DOHH2 (cell line): ENCODE data around the gene FBXO38.

Source experiments
- H3F3A ChIP-seq: fragments of 200-600 bp; sonication (generic), shearing (Covaris generic); 2 replicates; pipeline ENCODE4 v1.6.0; 2016; ENCODE audit warnings: antibody characterized with exemption, mild to moderate bottlenecking; ENCODE audit not compliant: control insufficient read depth, insufficient read depth
- H3K27ac ChIP-seq: fragments of 200-600 bp; sonication (generic); 2 replicates; pipeline ENCODE4 v1.5.1; 2014; ENCODE audit warnings: low read depth, mild to moderate bottlenecking, low read length, moderate library complexity
- H3K27me3 ChIP-seq: fragments of 200-600 bp; sonication (generic); 2 replicates; pipeline ENCODE4 v1.6.1; 2014; ENCODE audit warnings: mild to moderate bottlenecking, low read length, mixed read lengths; ENCODE audit not compliant: control insufficient read depth
- H3K36me3 ChIP-seq: fragments of 200-600 bp; sonication (generic); 2 replicates; pipeline ENCODE4 v1.6.1; 2014; ENCODE audit warnings: mild to moderate bottlenecking, low read length, moderate library complexity, mixed read lengths; ENCODE audit not compliant: control insufficient read depth
- H3K4me1 ChIP-seq: fragments of 200-600 bp; sonication (generic); 2 replicates; pipeline ENCODE4 v1.6.1; 2014; ENCODE audit warnings: mild to moderate bottlenecking, low read length, mixed read lengths; ENCODE audit not compliant: control insufficient read depth
- H3K4me2 ChIP-seq: fragments of 200-600 bp; sonication (generic); 2 replicates; pipeline ENCODE4 v1.6.0; 2014; ENCODE audit warnings: mild to moderate bottlenecking, low read length, moderate library complexity
- H3K4me3 ChIP-seq: fragments of 200-600 bp; sonication (generic); 2 replicates; pipeline ENCODE4 v1.5.1; 2014; ENCODE audit warnings: mild to moderate bottlenecking, low read length, mixed read lengths
- H3K79me2 ChIP-seq: fragments of 200-600 bp; sonication (generic); 2 replicates; pipeline ENCODE4 v1.6.1; 2014; ENCODE audit warnings: mild to moderate bottlenecking, low read length, mixed read lengths; ENCODE audit not compliant: control insufficient read depth
- H3K9me2 ChIP-seq: fragments of 200-600 bp; sonication (generic); replicated peaks from 2 replicates; pipeline ENCODE4 v1.6.1; 2014; ENCODE audit warnings: mild to moderate bottlenecking, low read length, mixed read lengths; ENCODE audit not compliant: control insufficient read depth
- H3K9me3 ChIP-seq: fragments of 200-600 bp; sonication (generic); 2 replicates; pipeline ENCODE4 v1.6.1; 2014; ENCODE audit warnings: antibody characterized with exemption, low read length, mixed read lengths; ENCODE audit not compliant: control insufficient read depth, insufficient read depth
- H4K20me1 ChIP-seq: fragments of 200-600 bp; sonication (generic); 2 replicates; pipeline ENCODE4 v1.6.0; 2014; ENCODE audit warnings: low read depth, mild to moderate bottlenecking, antibody characterized with exemption, low read length, moderate library complexity; ENCODE audit not compliant: control insufficient read depth, insufficient read depth
- EZH2phosphoT487 ChIP-seq: fragments of 200-600 bp; sonication (generic); IDR thresholded peaks from 2 replicates; pipeline ENCODE4 v1.6.1; 2017; ENCODE audit warnings: borderline replicate concordance, mild to moderate bottlenecking, antibody characterized with exemption, low read length, moderate library complexity, mixed read lengths
- TF ChIP-seq, protein P1 (sequence below): fragments of 200-600 bp; sonication (generic); IDR thresholded peaks from one replicate; pipeline ENCODE4 v1.5.1; 2014; ENCODE audit warnings: antibody characterized with exemption, mild to moderate bottlenecking, low read depth, low read length; ENCODE audit not compliant: poor library complexity, severe bottlenecking

FBXO38 gene

DNA sequence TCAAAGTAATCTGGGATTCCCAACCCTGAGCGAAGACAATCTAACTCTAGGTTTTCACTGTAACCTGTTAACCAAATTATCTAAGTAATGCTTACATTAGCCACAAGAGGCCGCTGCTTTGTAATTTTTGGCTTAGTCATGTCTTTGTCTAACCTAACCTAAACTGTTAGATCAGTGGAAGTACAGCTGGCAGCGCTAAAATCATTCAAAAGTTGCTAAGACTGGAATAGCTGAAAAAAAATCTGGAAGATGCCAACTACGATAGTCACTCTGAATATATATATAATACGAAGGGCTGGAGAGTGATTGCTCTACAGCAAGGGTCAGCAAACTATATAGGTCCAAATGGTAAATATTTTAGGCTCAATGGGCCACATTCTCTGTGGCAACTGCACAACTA lies 60.2 kb downstream of the FBXO38 start:
- peaks cover 40% of the 10 kb centered on the region for H3K36me3 ChIP-seq
- H3K9me3 ChIP-seq = no peaks in the 10 kb centered on the region
- H3K27ac ChIP-seq = no peak overlapping the region

DNA sequence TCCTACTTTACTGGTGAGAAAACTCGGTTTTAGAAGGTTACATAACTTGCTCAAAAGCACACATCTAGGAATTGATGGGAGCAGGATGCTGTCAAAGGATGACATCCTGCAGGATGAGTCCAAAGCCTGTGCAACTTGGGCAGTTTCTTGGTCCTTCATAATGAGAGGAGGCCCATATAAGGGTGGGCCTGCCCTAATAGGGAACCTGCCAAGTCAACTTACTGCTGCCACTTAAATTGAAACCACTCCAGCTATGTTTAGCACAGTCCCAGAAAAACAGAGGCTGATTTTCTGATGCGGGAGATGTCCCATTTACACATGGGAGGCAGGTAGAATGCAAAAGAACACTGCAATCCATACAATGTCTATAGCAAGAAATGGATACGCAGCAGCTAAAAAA lies 61.8 kb downstream of the FBXO38 start:
- H3K79me2 ChIP-seq = no peaks in the 10 kb centered on the region
- no peaks in the 10 kb centered on the region for H3K9me2 ChIP-seq
- H3K36me3 ChIP-seq = peaks cover 25% of the 10 kb centered on the region
- H4K20me1 ChIP-seq = 0 out of 2 replicates have a peak, but pooled peaks cover 3% of the 10 kb centered on the region
- no peaks in the 10 kb centered on the region for H3K4me1 ChIP-seq
- no peaks in the 10 kb centered on the region for H3K9me3 ChIP-seq
- TF ChIP-seq, protein P1, sequence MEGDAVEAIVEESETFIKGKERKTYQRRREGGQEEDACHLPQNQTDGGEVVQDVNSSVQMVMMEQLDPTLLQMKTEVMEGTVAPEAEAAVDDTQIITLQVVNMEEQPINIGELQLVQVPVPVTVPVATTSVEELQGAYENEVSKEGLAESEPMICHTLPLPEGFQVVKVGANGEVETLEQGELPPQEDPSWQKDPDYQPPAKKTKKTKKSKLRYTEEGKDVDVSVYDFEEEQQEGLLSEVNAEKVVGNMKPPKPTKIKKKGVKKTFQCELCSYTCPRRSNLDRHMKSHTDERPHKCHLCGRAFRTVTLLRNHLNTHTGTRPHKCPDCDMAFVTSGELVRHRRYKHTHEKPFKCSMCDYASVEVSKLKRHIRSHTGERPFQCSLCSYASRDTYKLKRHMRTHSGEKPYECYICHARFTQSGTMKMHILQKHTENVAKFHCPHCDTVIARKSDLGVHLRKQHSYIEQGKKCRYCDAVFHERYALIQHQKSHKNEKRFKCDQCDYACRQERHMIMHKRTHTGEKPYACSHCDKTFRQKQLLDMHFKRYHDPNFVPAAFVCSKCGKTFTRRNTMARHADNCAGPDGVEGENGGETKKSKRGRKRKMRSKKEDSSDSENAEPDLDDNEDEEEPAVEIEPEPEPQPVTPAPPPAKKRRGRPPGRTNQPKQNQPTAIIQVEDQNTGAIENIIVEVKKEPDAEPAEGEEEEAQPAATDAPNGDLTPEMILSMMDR = no peak
- no peak for TF ChIP-seq EZH2phosphoT487
- H3K4me3 ChIP-seq = no peak overlapping the region
- H3F3A ChIP-seq = peaks cover 8% of the 10 kb centered on the region
- H3K27me3 ChIP-seq = peaks cover 2% of the 10 kb centered on the region; the same call in 1 of the 2 replicates
- H3K27ac ChIP-seq = no peak overlapping the region
- no peak overlapping the region for H3K4me2 ChIP-seq

More for the DNA sequence above, 60.2 kb downstream of the FBXO38 start:
- 0 out of 2 replicates have a peak, but pooled peaks cover 2% of the 10 kb centered on the region for H3K27me3 ChIP-seq
- H3K4me2 ChIP-seq = no peak overlapping the region
- H3K4me1 ChIP-seq = no peaks in the 10 kb centered on the region
- H3K9me2 ChIP-seq = no peaks in the 10 kb centered on the region
- H3K4me3 ChIP-seq = no peak overlapping the region
- H3K79me2 ChIP-seq = no peaks in the 10 kb centered on the region
- H3F3A ChIP-seq = peaks cover 8% of the 10 kb centered on the region
- 0 out of 2 replicates have a peak, but pooled peaks cover 3% of the 10 kb centered on the region for H4K20me1 ChIP-seq
- TF ChIP-seq, protein P1 = peak; percentile 71
- TF ChIP-seq EZH2phosphoT487 = no peak

DNA sequence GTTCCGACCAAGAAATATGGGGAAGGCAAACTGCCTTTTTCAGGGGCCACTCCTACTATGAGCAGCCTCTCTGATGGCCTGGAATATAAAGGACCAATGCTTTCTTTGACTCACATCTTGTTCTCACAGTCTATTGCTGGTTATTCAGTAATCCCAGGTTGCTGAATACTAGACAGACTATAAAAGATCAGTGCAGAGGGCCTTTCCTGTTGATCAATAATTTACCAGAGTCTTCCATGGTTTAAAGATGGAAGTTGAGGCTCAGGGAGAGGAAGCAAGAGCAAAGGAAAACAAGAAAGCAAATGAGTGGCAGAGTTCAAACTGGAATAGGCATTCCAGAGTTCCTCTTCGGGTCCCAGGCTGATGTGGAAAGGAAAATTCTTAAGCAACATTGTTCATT lies 62.9 kb downstream of the FBXO38 start:
- Histone ChIP-seq H3K27me3 (peaks cover 2% of the 10 kb centered on the region; the same call in 1 of the 2 replicates), H3K9me3 (no peaks in the 10 kb centered on the region), H3K36me3 (peaks cover 18% of the 10 kb centered on the region), H4K20me1 (0 out of 2 replicates have a peak, but pooled peaks cover 3% of the 10 kb centered on the region), H3K4me2 (no peak overlapping the region), H3K27ac (no peak overlapping the region), H3K79me2 (no peaks in the 10 kb centered on the region), H3F3A (peaks cover 8% of the 10 kb centered on the region), H3K4me3 (no peak overlapping the region), H3K4me1 (no peaks in the 10 kb centered on the region), H3K9me2 (no peaks in the 10 kb centered on the region)
- no peak for TF ChIP-seq EZH2phosphoT487
- TF ChIP-seq, protein P1 = no peak
